Ishikawa (cell line): ENCODE results near the gene AHCYL1.

Experiments used
- CEBPB ChIP-seq: IDR thresholded peaks from 2 replicates; pipeline ENCODE4 v1.6.1; 2012
- CREB1 ChIP-seq: IDR thresholded peaks from 2 replicates; pipeline ENCODE4 v1.6.1; 2012; ENCODE audit warnings: low read depth
- EGR1 ChIP-seq: IDR thresholded peaks from 2 replicates; pipeline ENCODE4 v1.6.1; 2012
- EP300 ChIP-seq: IDR thresholded peaks from 2 replicates; pipeline ENCODE4 v1.6.1; 2012; ENCODE audit warnings: borderline replicate concordance
- FOXM1 ChIP-seq: IDR thresholded peaks from 2 replicates; pipeline ENCODE4 v1.6.1; 2012; ENCODE audit warnings: low read depth, borderline replicate concordance
- NFIC ChIP-seq: IDR thresholded peaks from 2 replicates; pipeline ENCODE4 v1.6.1; 2012
- RAD21 ChIP-seq: IDR thresholded peaks from 2 replicates; pipeline ENCODE4 v1.6.1; 2012; ENCODE audit warnings: low read depth
- TAF1 ChIP-seq: IDR thresholded peaks from 2 replicates; pipeline ENCODE4 v1.6.1; 2012; ENCODE audit warnings: low read depth, mild to moderate bottlenecking
- TCF12 ChIP-seq: IDR thresholded peaks from 2 replicates; pipeline ENCODE4 v1.6.1; 2012; ENCODE audit warnings: low read depth
- TEAD4 ChIP-seq: IDR thresholded peaks from 2 replicates; pipeline ENCODE4 v1.6.1; 2012
- YY1 ChIP-seq: IDR thresholded peaks from 2 replicates; pipeline ENCODE4 v1.6.1; 2012; ENCODE audit warnings: low read depth
- ZBTB7A ChIP-seq: IDR thresholded peaks from 2 replicates; pipeline ENCODE4 v1.6.1; 2012; ENCODE audit warnings: low read depth
- TF ChIP-seq, protein P1 (sequence below): IDR thresholded peaks from 2 replicates; pipeline ENCODE4 v1.6.1; 2012
- TF ChIP-seq, protein P2 (sequence below): IDR thresholded peaks from 2 replicates; pipeline ENCODE4 v1.6.1; 2012
- TF ChIP-seq, protein P3 (sequence below): IDR thresholded peaks from 2 replicates; pipeline ENCODE4 v1.6.1; 2012; ENCODE audit warnings: low read depth, mild to moderate bottlenecking

Gene AHCYL1

DNA sequence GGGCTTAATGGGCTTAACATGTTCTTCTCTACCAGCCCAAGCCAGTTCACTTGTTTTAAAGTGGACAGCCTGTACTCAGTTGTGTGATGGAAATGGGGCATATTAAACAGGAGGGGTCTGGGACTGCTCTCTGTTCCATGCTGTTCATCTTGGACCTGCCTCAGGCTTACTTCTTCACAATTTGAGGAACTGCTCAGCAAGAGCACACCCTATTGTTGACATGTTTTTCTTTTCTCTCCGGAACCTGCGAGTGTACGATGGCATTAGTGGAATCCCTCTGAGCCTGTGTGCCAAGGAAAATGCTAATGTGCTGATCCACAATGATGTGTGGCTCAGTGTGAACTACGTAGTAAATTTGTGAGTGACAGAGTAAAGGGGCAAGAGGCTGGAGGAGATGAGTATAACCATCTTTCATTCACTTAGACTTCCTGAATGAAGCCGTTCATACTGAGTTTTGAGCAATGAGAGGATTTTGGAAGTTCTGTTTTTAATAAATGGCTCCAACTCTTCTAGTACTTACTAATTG is 6.9 kb downstream of the AHCYL1 start:
- TF ChIP-seq CEBPB (no peak), EGR1 (no peak), TEAD4 (no peak), TCF12 (no peak), EP300 (no peak), NFIC (no peak), TAF1 (no peak), YY1 (no peak), FOXM1 (no peak), RAD21 (no peak), CREB1 (no peak)
- TF ChIP-seq, protein P1, sequence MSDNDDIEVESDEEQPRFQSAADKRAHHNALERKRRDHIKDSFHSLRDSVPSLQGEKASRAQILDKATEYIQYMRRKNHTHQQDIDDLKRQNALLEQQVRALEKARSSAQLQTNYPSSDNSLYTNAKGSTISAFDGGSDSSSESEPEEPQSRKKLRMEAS = no peak
- TF ChIP-seq, protein P2, sequence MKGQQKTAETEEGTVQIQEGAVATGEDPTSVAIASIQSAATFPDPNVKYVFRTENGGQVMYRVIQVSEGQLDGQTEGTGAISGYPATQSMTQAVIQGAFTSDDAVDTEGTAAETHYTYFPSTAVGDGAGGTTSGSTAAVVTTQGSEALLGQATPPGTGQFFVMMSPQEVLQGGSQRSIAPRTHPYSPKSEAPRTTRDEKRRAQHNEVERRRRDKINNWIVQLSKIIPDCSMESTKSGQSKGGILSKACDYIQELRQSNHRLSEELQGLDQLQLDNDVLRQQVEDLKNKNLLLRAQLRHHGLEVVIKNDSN = no peak
- TF ChIP-seq, protein P3, sequence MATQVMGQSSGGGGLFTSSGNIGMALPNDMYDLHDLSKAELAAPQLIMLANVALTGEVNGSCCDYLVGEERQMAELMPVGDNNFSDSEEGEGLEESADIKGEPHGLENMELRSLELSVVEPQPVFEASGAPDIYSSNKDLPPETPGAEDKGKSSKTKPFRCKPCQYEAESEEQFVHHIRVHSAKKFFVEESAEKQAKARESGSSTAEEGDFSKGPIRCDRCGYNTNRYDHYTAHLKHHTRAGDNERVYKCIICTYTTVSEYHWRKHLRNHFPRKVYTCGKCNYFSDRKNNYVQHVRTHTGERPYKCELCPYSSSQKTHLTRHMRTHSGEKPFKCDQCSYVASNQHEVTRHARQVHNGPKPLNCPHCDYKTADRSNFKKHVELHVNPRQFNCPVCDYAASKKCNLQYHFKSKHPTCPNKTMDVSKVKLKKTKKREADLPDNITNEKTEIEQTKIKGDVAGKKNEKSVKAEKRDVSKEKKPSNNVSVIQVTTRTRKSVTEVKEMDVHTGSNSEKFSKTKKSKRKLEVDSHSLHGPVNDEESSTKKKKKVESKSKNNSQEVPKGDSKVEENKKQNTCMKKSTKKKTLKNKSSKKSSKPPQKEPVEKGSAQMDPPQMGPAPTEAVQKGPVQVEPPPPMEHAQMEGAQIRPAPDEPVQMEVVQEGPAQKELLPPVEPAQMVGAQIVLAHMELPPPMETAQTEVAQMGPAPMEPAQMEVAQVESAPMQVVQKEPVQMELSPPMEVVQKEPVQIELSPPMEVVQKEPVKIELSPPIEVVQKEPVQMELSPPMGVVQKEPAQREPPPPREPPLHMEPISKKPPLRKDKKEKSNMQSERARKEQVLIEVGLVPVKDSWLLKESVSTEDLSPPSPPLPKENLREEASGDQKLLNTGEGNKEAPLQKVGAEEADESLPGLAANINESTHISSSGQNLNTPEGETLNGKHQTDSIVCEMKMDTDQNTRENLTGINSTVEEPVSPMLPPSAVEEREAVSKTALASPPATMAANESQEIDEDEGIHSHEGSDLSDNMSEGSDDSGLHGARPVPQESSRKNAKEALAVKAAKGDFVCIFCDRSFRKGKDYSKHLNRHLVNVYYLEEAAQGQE = no peak

DNA sequence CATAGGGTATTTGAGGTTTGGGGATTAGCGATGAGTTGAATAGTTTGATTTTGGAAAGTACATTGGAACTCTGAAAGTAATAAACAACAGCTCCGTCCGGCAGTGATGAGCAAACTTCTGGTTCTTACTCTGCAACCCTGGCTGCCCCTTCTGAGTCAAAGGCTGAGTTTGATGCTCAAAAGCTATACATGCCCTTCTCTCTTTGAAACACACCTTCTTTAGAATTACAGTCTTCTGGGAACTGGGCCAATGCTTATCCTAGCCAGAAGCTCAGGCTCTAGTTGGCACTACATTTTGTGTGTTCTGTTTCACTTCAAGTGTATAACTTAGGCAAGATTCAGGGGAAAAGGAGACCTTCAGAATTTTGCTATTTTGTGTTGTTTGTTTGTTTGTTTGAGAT is 9.3 kb downstream of the AHCYL1 start:
- TF ChIP-seq ZBTB7A (no peak), NFIC (peak; percentile 23; the same call in 1 of the 2 replicates)

DNA sequence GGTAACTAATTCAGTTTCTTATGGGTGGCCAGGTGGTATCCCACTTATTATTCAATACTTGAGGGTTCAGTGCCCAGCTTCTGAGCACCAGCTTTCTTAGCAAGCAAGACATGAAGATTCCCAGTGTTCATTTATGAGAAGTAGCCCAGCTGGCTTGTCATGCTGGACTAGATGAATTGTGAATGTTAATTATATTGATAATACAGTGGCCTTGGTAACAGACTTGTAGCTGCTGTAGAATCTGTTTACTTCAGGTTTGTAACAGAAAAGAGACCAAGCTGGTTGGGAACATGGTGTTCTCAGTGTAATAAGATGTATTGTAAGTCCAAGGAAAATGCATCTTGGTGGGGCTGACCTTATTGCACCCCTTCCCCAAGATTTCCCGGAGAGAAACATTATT is 10.1 kb downstream of the AHCYL1 start:
- no peak for TF ChIP-seq TCF12
- TF ChIP-seq FOXM1 = no peak
- TF ChIP-seq RAD21 = no peak
- TF ChIP-seq EGR1 = no peak
- TF ChIP-seq, protein P1 = no peak

DNA sequence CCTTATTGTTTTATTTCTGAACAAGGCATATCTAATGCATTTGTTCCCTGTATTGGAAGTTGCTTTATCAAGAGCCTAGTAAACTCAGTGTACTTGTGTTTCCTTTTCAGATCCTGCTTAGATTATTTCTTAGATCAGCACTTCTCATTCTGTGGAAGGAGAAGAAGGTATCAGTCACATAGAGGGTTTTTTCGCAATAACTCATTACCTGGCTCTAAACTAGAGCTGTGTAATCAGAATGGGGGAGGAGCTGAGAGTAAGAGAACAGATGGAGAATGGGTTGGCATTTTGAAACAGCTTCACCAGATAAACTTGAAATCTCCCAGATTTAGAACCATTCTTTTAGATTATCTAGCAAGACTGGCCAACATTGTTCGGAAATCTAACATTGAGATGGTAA is 11.0 kb downstream of the AHCYL1 start:
- no peak for TF ChIP-seq EP300
- no peak for TF ChIP-seq FOXM1
- TF ChIP-seq, protein P3 = no peak
- TF ChIP-seq TCF12 = no peak
- no peak for TF ChIP-seq EGR1
- TF ChIP-seq, protein P1 = no peak
- TF ChIP-seq NFIC = no peak
- TF ChIP-seq CREB1 = no peak
- TF ChIP-seq, protein P2 = no peak
- no peak for TF ChIP-seq TAF1
- TF ChIP-seq TEAD4 = no peak

DNA sequence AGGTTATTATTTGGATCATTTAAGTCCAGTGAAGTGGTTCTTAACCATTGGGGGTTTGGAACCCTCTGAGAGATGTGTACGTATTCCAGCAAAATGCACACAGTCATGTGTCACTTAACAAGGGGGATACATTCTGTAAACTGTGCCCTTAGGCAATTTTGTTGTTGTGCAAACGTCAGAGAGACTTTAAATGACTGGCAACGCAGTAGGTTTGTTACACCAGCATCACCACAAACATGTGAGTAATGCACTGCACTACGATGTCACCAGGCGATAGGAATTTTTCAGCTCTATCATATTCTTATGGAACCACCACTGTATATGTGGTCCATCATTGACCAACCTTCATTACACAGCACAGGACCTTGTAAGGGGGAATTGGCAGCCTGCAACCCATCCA is 11.9 kb downstream of the AHCYL1 start:
- TF ChIP-seq RAD21 (no peak), FOXM1 (no peak), CEBPB (no peak), TEAD4 (no peak), TAF1 (no peak), YY1 (no peak), NFIC (no peak), ZBTB7A (no peak), EGR1 (no peak), TCF12 (no peak), EP300 (no peak)
- TF ChIP-seq, protein P2 = no peak
- TF ChIP-seq, protein P3 = no peak
